Activated T-cell treated with anti-CD3 and anti-CD28 coated beads, Interleukin-2, amount 50 U/mL, for 4 hours (primary cell): Measurements from ENCODE around the gene ALKBH3. TPM values are rescaled to one million over a fixed set of nuclear protein-coding genes. Genes with fewer than 3 reads are reported as not detected.

Source experiments
- ATAC-seq, 2 donors: fragments of 200-7000 bp; cut with Tn5 transposase; one replicate each; pipeline ENCODE4 v1.10.0; 2021
- DNase-seq: peaks from one replicate; pipeline ENCODE4 v3.0.0-alpha.2; 2020
- H3K27me3 Mint-ChIP-seq: one replicate; pipeline ENCODE4 v1.8.0; 2021; ENCODE audit warnings: low read depth, mixed read lengths
- H3K36me3 Mint-ChIP-seq: one replicate; pipeline ENCODE4 v1.8.0; 2022; ENCODE audit warnings: mixed read lengths; ENCODE audit not compliant: insufficient read depth
- H3K4me1 Mint-ChIP-seq: one replicate; pipeline ENCODE4 v1.8.0; 2021; ENCODE audit warnings: low read depth, mixed read lengths
- H3K4me3 Mint-ChIP-seq: one replicate; pipeline ENCODE4 v1.8.0; 2021; ENCODE audit warnings: mild to moderate bottlenecking, moderate library complexity, mixed read lengths
- H3K9me3 Mint-ChIP-seq: one replicate; pipeline ENCODE4 v1.8.0; 2021; ENCODE audit warnings: mixed read lengths
- total RNA-seq, 3 donors: library from RNA; stranded (reverse); gene quantifications; one replicate each; pipeline ENCODE4 v1.2.1, GENCODE V29; 2021

ALKBH3 gene
- 10 to 100 TPM; 43.1 to 59.1 (median 58.0) TPM for total RNA-seq

GRCh38 chr11:43880640-43881159, at the start of gene ALKBH3:
Gene ALKBH3, plus strand, starts transcription at chr11:43880831. Its CDS starts 1,822 bp downstream, at chr11:43882653.
- peak within 1 kb of the TSS; percentile 94 for H3K4me3 Mint-ChIP-seq
- peak; percentile 90 for DNase-seq
- H3K36me3 Mint-ChIP-seq = peaks cover 24% of the 10 kb centered on the region
- no peaks in the 10 kb centered on the region for H3K9me3 Mint-ChIP-seq
- peaks cover 23% of the 10 kb centered on the region for H3K4me1 Mint-ChIP-seq
- ATAC-seq = peak; percentile 99
- H3K27me3 Mint-ChIP-seq = peaks cover 29% of the 10 kb centered on the region

DNA sequence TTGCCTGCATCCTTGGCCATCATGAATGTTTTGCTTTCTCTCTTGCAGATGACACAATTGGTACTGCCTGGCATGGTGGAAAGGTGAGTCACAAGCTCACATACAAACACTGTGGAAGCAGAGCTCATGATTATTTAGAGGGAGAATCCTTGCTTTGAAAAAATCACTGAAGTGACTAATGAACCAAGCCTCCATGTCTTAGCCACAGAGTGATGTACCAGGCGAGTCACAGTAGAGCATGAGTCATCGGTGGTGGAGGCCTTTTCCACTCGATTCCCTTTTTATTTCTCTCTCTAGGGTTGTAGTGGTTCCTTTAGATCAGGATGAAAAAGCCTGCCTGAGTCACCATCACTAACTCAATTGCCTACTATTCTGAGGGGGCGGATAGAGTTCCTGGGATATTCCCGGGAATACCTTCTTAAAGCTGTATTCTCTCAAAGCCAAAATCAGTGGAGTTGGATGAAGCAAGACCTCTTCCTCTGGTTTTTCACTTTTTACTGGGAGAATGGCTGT, 49.6 kb upstream of the ALKBH3 start:
- Mint-ChIP-seq H3K27me3 (no peaks in the 10 kb centered on the region), H3K4me1 (peaks cover 14% of the 10 kb centered on the region), H3K36me3 (peaks cover 8% of the 10 kb centered on the region), H3K9me3 (no peaks in the 10 kb centered on the region), H3K4me3 (no peak overlapping the region)
- peak; percentile 25 for DNase-seq
- ATAC-seq = peak; percentile 99 to 100

- H3K4me3 Mint-ChIP-seq = no peak overlapping the region
- no peaks in the 10 kb centered on the region for H3K9me3 Mint-ChIP-seq
Measured at GRCh38 chr11:43832536-43832935, 48.1 kb upstream of the ALKBH3 start.

DNA sequence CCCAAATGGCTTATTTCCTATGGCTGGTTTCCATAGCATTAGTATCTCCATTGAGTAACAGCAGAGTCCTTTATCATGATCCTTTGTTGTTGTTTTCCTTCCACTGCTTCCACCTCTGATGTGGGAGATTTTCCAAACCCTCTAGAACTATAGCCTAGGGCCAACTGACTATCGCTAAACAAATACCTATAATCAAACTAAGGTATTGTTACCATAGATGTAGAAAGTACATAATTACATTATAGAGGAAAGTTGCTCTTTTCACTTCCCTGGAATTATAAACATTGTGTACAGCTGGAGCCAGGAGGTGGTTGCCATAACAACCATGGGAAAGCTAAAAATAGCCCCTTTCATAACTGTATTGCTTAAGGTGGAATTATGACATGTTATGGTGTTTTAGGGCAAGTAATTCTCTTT, 47.0 kb upstream of the ALKBH3 start:
- ATAC-seq (no peak), DNase-seq (no peak)
- H3K27me3 Mint-ChIP-seq = no peaks in the 10 kb centered on the region
- peaks cover 14% of the 10 kb centered on the region for H3K36me3 Mint-ChIP-seq
- H3K9me3 Mint-ChIP-seq = no peaks in the 10 kb centered on the region
- H3K4me1 Mint-ChIP-seq = peaks cover 14% of the 10 kb centered on the region
- no peak overlapping the region for H3K4me3 Mint-ChIP-seq

More at GRCh38 chr11:43832536-43832935, 48.1 kb upstream of the ALKBH3 start:
- Mint-ChIP-seq H3K36me3 (peaks cover 8% of the 10 kb centered on the region), H3K4me1 (peaks cover 14% of the 10 kb centered on the region), H3K27me3 (no peaks in the 10 kb centered on the region)
- no peak for DNase-seq
- ATAC-seq = no peak

DNA sequence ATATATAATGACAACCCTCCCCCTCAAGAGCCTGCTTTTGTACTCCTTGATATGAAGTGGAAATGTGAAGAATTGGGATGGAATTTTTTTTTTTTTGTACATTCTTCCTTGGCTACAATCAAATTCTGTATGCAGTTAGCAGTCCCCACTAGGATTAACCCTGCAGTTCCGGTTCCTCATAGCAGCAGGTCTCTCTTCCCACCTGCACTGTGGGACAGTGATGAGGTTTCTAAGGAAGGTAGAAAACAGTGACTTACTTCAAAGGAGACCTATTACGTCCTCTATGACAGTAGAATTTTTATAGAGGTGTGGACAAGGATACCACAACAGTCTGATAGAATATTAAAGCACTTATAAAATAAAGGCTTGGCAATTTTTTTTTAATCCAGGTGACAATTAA, 46.3 kb upstream of the ALKBH3 start:
- Mint-ChIP-seq H3K36me3 (peaks cover 19% of the 10 kb centered on the region), H3K4me3 (no peak overlapping the region), H3K27me3 (no peaks in the 10 kb centered on the region), H3K4me1 (peaks cover 14% of the 10 kb centered on the region), H3K9me3 (no peaks in the 10 kb centered on the region)
- ATAC-seq (no peak), DNase-seq (no peak)

GRCh38 chr11:43835104-43835503, 45.5 kb upstream of the ALKBH3 start:
- H3K27me3 Mint-ChIP-seq = no peaks in the 10 kb centered on the region
- DNase-seq (no peak), ATAC-seq (no peak)
- no peak overlapping the region for H3K4me3 Mint-ChIP-seq
- peaks cover 25% of the 10 kb centered on the region for H3K36me3 Mint-ChIP-seq
- peaks cover 14% of the 10 kb centered on the region for H3K4me1 Mint-ChIP-seq
- no peaks in the 10 kb centered on the region for H3K9me3 Mint-ChIP-seq

GRCh38 chr11:43837879-43838278, 42.8 kb upstream of the ALKBH3 start:
- DNase-seq (no peak), ATAC-seq (no peak)
- H3K4me1 Mint-ChIP-seq = no peaks in the 10 kb centered on the region
- no peak overlapping the region for H3K4me3 Mint-ChIP-seq
- H3K27me3 Mint-ChIP-seq = no peaks in the 10 kb centered on the region
- H3K36me3 Mint-ChIP-seq = peaks cover 36% of the 10 kb centered on the region
- no peaks in the 10 kb centered on the region for H3K9me3 Mint-ChIP-seq

DNA sequence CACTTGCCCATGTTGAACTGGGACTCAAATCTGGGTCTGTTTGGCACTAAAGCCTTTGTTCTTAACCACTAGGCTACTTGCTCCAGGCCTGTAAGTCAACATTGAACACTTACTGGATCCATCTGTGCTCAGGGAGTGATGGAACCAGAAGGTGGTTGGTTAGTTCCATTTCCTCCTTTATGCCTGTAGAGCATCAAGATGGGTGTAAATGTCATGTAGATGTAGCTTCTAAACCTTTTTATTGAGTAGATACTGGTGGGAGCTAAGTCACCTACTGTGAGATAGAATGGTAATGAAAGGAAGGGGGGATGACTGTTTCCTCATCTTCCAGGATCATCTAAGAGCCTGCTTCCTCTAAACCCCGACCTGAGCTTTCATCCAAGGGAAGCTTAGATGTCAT, 38.6 kb upstream of the ALKBH3 start:
- Mint-ChIP-seq H3K4me1 (no peaks in the 10 kb centered on the region), H3K4me3 (no peak overlapping the region), H3K27me3 (no peaks in the 10 kb centered on the region), H3K36me3 (peaks cover 34% of the 10 kb centered on the region), H3K9me3 (no peaks in the 10 kb centered on the region)
- ATAC-seq (no peak), DNase-seq (no peak)

- peaks cover 17% of the 10 kb centered on the region for H3K36me3 Mint-ChIP-seq
- peaks cover 4% of the 10 kb centered on the region for H3K4me1 Mint-ChIP-seq
- no peaks in the 10 kb centered on the region for H3K27me3 Mint-ChIP-seq
- H3K4me3 Mint-ChIP-seq = no peak overlapping the region
- no peak for ATAC-seq
- no peaks in the 10 kb centered on the region for H3K9me3 Mint-ChIP-seq
- DNase-seq = no peak
Measured at GRCh38 chr11:43845816-43846215, 34.8 kb upstream of the ALKBH3 start.

DNA sequence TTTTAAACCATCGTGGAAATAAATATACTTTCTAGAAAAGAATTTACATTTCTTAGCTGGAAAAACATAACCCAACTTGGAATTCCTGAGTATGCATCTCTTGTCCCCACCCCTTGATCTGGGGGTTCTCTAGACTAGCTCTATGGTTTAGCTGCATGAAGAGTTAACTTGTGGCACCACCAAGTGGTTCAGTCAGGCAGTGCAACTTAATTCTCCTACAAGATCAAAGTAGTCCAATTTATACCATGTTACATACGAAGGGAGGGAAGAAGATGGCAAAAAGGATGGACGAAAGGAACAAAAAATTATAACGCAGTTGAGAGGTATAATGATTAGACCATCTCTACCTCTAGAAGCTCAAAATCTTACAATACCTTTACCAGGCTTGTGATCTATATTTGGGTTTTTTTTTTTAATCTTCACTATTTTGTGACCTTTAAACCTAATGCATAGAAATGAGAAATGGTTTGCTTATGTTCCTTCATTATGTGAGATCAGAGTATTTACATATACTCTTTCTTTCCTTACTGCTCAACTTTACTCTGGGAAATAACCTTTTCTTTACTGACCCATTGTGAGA, 28.5 kb upstream of the ALKBH3 start:
- peak; percentile 54 for DNase-seq
- H3K9me3 Mint-ChIP-seq = no peaks in the 10 kb centered on the region
- peaks cover 4% of the 10 kb centered on the region for H3K4me1 Mint-ChIP-seq
- peaks cover 4% of the 10 kb centered on the region for H3K36me3 Mint-ChIP-seq
- no peaks in the 10 kb centered on the region for H3K27me3 Mint-ChIP-seq
- H3K4me3 Mint-ChIP-seq = no peak overlapping the region
- peak; percentile 76 to 80 for ATAC-seq

DNA sequence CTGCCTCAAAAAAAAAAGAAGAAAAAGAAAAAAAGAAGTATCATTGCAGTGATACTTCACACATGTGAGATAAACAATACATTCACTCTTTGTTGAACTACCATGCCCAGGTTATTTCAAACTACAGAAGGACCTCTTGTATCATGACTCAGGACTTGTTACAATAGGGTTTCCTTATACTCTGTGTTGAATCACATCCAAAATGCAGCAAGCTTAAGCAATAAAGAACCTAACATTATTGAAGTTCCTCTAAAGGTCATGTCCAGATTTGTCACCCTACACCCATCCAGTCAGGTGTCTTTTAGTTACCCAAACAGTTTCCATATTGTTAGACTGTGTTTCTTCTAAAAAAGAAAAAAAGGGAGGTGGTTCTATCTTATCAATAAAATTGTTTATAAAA, 26.9 kb upstream of the ALKBH3 start:
- Mint-ChIP-seq H3K27me3 (no peaks in the 10 kb centered on the region), H3K9me3 (no peaks in the 10 kb centered on the region), H3K4me3 (no peak overlapping the region), H3K4me1 (peaks cover 4% of the 10 kb centered on the region), H3K36me3 (peaks cover 3% of the 10 kb centered on the region)
- no peak for DNase-seq
- ATAC-seq = no peak

DNA sequence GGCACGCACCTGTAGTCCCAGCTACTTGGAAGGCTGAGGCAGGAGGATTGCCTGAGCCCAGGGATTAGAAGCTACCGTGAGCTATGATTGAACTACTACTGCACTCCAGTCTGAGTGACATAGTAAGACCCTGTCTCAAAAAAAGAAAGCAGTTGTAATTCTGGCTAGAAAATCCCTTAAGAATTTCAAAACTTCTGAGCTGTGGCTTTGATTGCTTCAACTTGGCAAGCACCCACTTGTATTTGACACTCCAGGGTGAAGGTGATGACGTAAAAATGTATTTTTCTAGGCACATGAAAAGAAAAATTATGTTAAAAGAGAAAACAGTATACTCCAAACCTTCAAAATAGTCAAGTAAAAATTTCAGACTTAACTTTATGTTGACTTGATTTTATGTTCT, 23.6 kb upstream of the ALKBH3 start:
- Mint-ChIP-seq H3K9me3 (peaks cover 8% of the 10 kb centered on the region), H3K4me3 (no peak overlapping the region), H3K36me3 (no peaks in the 10 kb centered on the region), H3K27me3 (no peaks in the 10 kb centered on the region), H3K4me1 (no peaks in the 10 kb centered on the region)
- ATAC-seq (no peak), DNase-seq (no peak)

GRCh38 chr11:43861141-43861540, 19.5 kb upstream of the ALKBH3 start:
- no peak overlapping the region for H3K4me3 Mint-ChIP-seq
- no peaks in the 10 kb centered on the region for H3K36me3 Mint-ChIP-seq
- peaks cover 14% of the 10 kb centered on the region for H3K27me3 Mint-ChIP-seq
- DNase-seq = no peak
- ATAC-seq = no peak
- H3K9me3 Mint-ChIP-seq = peaks cover 8% of the 10 kb centered on the region
- no peaks in the 10 kb centered on the region for H3K4me1 Mint-ChIP-seq

GRCh38 chr11:43866520-43866919, 14.1 kb upstream of the ALKBH3 start:
- no peak for ATAC-seq
- no peak for DNase-seq
- no peak overlapping the region for H3K4me3 Mint-ChIP-seq

DNA sequence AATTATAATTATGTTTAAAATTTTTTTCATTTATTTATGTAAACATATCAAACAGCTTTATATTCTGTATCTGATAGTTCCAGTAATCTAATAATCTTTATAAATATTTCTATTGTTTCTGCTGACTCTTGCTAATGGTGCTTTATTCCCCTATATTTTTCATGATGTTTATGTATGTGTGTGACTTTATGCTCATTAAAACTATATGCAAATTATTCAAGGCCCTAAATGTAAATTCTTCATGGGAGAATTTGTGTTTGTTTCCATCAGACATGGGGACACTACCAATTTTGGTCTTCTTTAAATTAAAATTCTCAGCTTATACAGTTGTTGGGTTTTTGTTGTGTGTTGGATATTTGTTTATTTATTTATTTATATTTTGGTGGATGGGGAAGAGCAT, 13.7 kb upstream of the ALKBH3 start:
- no peaks in the 10 kb centered on the region for H3K36me3 Mint-ChIP-seq
- H3K9me3 Mint-ChIP-seq = peaks cover 6% of the 10 kb centered on the region
- ATAC-seq = no peak

More at GRCh38 chr11:43866520-43866919, 14.1 kb upstream of the ALKBH3 start:
- Mint-ChIP-seq H3K27me3 (peaks cover 19% of the 10 kb centered on the region), H3K36me3 (no peaks in the 10 kb centered on the region), H3K9me3 (peaks cover 6% of the 10 kb centered on the region), H3K4me1 (peaks cover 22% of the 10 kb centered on the region)

More for the DNA sequence above, 13.7 kb upstream of the ALKBH3 start:
- DNase-seq = no peak
- H3K4me1 Mint-ChIP-seq = peaks cover 22% of the 10 kb centered on the region
- peaks cover 20% of the 10 kb centered on the region for H3K27me3 Mint-ChIP-seq
- no peak overlapping the region for H3K4me3 Mint-ChIP-seq
